GM12891 (cell line): Measurements from ENCODE around the gene ZNF83.

Source experiments
- POLR2A ChIP-seq: IDR thresholded peaks from 2 replicates; pipeline ENCODE4 v1.6.1; 2011; ENCODE audit warnings: low read depth, low read length, control low read depth
- POLR2AphosphoS5 ChIP-seq: IDR thresholded peaks from 2 replicates; pipeline ENCODE4 v1.6.1; 2011; ENCODE audit warnings: low read depth, low read length, control low read depth
- POU2F2 ChIP-seq: IDR thresholded peaks from 2 replicates; pipeline ENCODE4 v1.6.1; 2011; ENCODE audit warnings: low read depth, mild to moderate bottlenecking, control low read depth, low read length, moderate library complexity
- SPI1 ChIP-seq: IDR thresholded peaks from 2 replicates; pipeline ENCODE4 v1.6.1; 2011; ENCODE audit warnings: low read depth, low read length, control low read depth
- TAF1 ChIP-seq: IDR thresholded peaks from 2 replicates; pipeline ENCODE4 v1.6.1; 2011; ENCODE audit warnings: low read depth, low read length, control low read depth

- no peak for TF ChIP-seq TAF1
- no peak for TF ChIP-seq POLR2AphosphoS5
- no peak for TF ChIP-seq SPI1
- TF ChIP-seq POLR2A: no peak
- no peak for TF ChIP-seq POU2F2
Measured at GRCh38 chr19:52566121-52566520, 72.0 kb downstream of the ZNF83 start.
